GM18867 (cell line): Measurements from ENCODE around the gene KIAA1217.

Source experiments
- ATAC-seq: cut with Tn5 transposase; IDR thresholded peaks from one replicate; pipeline ENCODE4 v1.9.1; 2021; ENCODE audit warnings: mild to moderate bottlenecking, moderate library complexity; ENCODE audit not compliant: unreplicated experiment

KIAA1217 gene

GRCh38 chr10:24484771-24485170, 275.8 kb downstream of the KIAA1217 start:
- no peak for ATAC-seq

DNA sequence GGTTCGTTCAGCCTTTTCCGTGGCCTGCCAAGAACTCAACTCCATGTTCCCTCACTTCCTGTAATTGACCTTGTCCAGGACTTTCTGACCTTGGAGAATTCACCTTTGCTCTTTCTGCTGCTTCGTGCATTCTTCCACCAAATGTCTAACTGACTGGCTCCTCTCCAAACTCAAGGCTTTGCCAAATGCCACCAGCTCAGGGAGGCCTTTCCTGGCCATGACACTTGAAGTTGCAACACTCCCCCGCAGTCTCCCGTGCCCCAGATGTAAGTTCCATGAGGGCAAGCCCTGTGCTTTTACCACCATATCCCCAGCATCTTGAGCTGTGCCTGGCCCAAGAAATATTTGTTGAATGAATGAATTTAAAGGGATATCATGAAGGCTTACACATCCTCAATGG, 276.4 kb downstream of the KIAA1217 start:
- ATAC-seq, result no peak

GRCh38 chr10:24488631-24489030, 279.7 kb downstream of the KIAA1217 start:
- no peak for ATAC-seq

DNA sequence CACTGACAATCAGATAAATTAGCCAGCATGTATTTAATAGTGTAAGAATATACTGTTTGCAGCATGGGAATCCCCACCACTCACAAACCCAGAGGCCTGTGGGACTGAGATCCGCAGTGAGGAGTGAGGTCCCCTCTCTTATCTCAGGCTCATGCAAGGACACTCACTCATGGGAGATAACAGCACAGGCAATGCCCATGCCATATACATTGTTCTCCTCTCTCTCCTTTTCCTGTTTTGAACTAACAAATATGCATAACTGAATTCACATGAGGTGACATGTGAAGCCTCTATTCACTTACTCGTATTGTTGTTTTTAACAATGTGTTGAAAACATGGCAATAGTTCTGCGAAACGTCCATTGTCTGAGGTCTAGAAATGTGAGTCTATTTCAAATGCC, 284.2 kb downstream of the KIAA1217 start:
- ATAC-seq, result no peak

DNA sequence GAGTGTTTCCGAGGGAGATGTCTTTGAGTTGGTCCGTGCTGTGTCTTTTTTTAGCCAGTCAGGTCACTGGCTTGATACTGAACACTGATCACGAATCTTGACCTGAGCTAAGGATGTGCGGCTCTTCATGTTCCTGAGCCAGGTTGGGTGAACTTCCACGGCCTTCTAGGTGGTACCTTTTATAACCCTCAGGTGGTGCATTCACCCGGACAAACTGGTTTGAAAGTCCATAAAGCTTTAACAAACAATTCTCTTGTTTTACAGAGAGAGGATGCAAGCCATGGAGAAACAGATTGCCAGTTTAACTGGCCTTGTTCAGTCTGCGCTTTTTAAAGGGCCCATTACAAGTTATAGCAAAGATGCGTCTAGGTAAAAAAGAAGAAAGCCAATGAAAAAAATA, 285.3 kb downstream of the KIAA1217 start:
- ATAC-seq, result no peak

DNA sequence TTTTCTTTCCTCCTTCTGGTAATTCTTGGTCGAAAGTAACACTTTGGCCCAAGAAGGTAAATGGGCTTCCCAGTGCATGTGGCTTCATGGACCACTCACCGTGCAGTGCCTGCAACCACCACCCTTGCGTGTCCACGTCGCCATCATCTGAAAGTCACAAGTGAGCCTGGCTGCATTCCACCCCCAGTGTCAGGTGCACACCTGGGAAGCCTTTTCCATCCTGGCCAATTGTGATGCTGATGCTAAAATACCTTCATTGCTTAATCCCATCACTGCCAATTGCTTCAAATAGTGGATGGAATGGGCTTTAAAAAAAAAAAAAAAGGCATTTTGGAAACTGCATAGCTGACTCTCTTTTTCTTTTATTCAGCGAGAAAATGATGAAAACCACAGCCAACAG, 285.8 kb downstream of the KIAA1217 start:
- ATAC-seq, result no peak

DNA sequence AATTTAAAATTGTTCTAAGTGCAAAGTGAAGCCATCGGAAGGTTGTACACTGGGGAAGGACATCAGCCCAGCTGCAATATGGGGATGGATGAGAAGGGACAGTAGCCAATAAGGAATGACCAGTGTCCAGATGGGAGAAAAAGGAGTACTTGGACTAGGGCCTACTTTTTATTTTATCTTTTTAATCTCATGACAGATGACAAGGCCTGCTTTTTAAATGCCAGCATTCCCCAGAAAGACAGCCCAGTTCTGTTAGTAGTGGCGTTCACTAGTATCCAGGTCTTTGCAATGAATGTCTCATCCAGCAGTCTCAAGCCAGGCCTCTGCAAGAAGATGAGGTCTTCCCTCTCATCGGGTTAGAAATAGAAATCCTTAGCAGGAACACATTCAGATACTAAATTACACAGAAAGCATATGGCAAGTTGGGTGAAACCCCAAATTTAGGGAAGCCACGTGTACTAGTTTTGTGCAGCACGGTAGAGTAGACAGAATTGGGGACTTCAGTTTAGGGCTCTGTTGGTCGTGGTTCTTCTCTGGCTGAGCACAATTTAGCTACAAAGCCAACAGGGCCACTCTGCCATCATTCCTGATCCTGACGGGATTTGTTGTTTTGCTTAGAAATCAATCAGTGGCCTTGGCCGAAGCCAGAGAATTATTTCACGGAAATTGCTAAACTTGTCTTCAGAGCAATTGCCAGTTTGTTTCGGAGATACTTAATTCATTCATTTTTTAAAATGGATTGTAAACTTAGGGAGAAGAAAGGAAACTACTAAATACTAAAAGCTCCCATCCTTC, 286.9 kb downstream of the KIAA1217 start:
- ATAC-seq, result no peak

DNA sequence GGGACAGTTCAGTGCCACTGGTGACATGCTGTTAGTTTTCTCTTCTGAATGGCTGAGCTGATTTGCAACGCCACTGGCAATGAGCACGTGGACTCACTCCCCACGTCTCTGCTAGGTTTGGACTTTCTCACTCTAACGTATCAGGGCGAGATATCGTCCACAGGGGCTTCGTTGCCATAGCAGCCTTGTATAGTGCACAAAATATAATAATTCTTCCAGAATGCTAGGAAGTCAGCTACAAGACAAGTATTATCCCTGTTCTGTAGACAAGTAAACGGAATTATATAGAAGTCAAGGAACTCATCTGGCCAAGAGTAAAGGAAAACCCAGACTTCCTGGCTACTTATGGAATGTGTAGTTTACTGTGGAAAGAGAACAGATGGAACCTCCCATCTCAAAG, 288.0 kb downstream of the KIAA1217 start:
- no peak for ATAC-seq

DNA sequence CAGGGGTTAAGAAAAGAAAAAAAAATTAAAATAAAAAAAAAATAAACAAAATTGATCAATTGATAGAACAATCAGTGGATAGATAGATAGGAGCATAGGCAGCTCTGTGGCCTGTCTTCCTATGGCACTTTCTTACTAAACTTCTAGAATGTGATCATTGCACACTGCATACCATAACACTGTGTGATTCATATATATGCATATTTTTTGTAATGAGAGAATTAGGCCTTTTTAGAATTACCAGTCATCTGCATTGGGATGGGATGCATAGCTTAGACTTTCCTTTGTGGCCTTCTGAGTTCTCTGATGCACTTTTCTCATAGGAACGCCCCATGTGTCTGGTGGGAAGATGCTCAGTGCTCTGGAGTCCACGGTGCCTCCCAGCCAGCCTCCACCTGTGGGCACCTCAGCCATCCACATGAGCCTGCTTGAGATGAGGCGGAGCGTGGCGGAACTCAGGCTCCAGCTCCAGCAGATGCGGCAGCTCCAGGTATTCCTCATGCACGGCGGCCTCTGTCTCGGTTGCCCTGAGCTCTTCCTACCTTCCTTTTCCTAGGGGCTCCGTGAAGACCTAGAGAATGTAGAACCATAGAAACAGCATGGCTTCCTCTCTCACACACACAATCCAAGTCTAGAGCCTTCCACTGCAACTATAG, 292.2 kb downstream of the KIAA1217 start:
- no peak for ATAC-seq

DNA sequence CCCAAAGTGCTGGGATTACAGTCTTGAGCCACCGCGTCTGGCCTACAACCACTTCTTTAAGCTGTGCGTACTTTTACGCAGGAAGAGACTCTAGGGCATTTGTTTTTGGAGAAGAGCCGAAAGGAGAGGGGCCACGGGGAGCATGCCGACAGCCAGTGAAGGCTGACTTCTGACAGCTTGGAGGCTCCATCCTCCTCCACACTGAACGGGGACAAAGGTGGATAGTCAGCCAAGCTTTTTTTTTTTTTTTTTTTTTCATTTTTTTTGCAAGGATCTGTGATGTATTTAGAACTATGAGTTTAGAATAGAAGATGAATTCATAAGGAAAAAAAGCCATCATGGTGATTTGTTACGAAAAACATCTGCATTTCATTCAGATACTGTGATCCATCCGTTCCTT, 293.1 kb downstream of the KIAA1217 start:
- no peak for ATAC-seq

DNA sequence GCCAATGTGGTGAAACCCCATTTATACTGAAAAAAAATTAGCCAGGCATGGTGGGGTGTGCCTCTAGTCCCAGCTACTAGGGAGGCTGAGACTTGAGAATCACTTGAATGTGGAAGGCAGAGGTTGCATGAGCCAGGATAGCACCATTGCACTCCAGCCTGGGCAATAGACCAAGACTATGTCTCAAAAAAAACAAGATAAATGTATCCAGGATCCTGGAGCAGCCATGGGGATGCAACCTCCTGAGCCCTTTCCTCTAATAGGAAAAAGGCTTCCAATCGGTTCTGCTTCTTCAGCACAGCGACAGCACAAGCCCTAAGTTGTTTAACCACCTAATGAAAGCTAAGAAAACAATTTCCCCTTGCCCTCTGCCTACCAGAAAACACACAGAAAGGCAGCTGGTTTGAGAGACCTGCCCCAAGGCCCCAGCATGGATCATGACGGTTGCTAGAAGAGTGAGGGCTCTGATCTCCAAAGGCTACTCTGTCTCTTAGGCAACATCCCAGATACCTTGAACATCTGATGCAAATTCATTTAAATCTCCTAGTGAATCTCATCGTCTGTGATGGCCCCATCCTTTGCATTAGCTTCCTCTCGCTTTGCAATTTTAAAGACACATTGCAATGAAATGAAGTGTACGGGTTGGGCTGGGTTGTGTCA, 294.0 kb downstream of the KIAA1217 start:
- no peak for ATAC-seq

DNA sequence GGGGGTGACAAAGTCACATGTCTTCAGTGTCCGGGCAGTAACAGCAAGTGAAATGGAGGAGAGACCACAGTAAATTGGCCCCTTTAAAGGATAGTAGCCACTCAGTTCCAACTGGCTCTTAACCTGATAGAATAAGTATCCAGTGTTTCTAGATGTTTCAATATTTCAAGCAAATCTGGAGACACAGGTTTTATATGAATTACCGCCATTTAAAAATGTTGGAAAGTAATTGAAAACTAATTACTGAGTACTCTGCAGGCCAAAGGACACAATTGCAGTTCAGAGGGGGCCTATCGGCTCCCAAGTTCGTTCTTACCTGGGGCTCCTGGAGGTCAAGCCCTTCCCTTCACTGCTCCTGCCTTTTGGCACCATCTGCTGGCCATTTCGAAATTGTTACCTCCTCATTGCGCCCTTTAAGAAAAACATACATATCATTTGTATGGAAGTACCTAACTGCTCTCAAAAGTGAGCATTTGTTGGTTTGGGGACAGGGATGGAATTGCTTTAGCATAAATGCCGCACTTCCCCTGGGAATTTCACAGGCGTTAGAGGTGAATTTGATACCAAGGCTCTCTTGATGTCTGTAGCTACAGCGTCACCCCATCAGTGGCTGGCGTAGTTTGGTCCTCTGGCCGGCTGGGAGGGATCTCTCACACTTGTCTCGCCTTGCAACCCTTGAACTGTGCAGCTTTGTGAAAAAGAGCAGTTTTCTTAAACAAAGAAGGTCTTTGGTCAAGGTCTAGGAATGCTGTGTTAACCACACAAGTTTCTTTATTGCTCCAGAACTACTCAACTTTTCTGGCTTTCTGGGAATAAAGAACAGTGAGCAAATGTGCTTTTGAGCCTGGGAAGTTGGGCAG, 294.8 kb downstream of the KIAA1217 start:
- ATAC-seq, result no peak

DNA sequence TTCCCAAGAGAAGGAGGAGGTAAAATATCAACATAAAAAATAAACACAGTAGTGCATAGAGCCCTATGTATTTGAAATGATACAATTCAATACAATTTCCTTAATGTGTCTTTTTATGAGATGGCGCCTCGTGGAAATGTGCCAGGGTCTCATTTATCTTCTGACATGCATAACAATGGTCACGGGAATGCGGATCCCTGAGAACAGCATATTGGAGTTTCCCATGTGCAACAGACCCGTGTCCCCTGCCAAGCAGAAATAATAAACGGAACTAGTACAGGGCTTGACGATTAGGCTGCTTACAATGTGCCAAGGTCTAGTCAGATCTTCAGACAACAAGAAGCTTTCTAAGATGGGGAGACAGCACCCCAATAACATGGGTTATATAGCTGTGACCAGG, 296.8 kb downstream of the KIAA1217 start:
- no peak for ATAC-seq

GRCh38 chr10:24513155-24513554, 304.2 kb downstream of the KIAA1217 start:
- ATAC-seq, result no peak

- no peak for ATAC-seq
These were observed 306.5 kb downstream of the KIAA1217 start for GRCh38 chr10:24515481-24515880.

GRCh38 chr10:24518411-24518810, 309.5 kb downstream of the KIAA1217 start:
- ATAC-seq, result no peak

- ATAC-seq, result no peak
These were observed 310.2 kb downstream of the KIAA1217 start for GRCh38 chr10:24518981-24519597.

DNA sequence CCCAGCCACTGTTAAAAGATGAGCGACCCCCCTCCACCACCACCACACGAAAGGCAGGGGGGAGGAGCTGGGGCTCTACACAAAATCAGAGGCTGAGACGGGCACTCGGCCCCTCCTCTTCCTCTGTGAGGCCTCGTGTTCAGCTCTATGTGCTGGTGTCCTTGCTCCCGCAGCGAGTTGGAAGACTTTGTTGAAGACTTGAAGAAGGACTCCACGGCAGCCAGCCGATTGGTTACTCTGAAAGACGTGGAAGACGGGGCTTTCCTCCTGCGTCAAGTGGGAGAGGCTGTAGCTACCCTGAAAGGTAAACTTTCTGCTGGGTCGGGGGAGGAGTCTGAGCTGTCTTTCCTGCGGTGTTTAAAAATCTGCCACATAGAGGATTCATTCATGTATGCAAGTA, 311.0 kb downstream of the KIAA1217 start:
- ATAC-seq, result no peak

DNA sequence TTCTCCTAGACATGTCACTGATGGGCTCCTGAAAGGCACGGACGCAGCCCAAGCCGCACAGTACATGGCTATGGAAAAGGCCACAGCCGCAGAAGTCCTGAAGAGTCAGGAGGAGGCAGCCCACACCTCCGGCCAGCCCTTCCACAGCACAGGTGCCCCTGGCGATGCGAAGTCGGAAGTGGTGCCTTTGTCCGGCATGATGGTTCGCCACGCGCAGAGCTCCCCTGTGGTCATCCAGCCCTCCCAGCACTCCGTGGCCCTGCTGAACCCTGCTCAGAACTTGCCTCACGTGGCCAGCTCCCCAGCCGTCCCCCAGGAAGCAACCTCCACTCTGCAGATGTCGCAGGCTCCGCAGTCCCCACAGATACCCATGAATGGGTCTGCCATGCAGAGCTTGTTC, 315.4 kb downstream of the KIAA1217 start:
- no peak for ATAC-seq

DNA sequence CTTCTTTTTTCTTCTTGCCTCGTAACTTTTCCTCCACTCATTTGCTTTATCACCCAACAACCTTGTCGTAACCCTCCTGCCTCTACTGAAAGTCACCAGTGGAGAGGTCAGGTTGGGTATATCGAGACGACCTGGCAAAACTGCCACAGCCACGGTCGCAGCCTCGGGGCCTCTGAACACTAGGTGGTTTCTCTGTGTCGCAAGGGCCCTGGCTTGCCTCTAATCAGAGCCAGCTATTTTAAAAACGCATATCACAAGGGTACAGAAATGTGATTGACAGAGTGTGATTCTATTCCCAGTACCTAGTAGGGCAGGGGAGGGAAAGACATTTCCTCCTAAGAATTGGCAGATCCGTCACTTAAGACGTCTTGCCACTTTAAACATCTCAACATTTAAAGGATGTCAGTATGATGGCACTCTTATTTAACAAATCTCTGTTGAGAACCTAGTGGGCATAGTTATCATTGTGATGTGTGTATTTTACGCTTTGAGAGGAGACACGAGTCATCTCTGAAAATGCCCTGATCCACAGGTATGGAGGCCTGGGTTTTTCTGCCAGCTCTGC, 317.2 kb downstream of the KIAA1217 start:
- ATAC-seq, result no peak
